ENCODE measurements around the gene FAM98A. TPM values are rescaled to one million over a fixed set of nuclear protein-coding genes. Genes with fewer than 3 reads are reported as not detected.

The FAM98A gene
- total RNA-seq, result 38.1 TPM

DNA sequence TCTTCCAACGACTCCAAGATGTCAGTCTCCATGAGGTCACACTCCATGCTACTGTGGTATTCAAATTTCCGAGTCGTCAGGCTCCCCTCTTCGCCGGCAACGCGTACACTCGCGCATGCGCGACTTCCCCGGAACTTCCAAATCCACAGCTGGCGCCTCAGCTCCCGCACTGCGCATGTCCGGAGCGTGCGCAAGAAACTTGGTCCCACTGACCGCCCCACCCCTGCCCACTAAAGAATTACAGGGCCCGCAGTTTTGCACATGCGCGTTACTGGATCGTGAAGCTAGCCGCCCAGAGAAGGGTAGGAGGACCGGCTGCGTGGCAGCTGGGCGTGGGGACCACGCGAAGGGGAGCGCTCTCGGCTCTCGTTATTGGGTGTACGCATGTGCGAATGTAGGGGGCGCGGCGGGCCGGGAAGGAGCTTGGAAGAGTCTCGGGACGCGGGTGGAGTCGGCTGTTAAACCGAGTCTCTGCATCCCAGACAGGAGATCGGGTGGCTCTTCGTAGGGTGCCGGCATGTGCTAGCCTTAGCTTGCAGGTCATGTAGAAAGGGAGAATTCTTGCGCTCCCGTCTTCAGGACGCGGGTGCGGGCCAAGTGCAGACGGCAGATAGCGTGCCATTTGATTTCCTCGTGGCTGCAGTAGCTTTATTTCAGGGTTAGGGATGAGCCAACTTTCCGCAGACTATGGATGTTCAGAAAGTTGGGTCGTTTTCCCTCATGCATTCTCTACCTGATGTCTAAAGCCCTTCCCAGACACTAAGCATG lies at the start of gene FAM98A:
TSS of gene FAM98A (minus strand) at position 125 of the 768 bp plus-strand sequence. CDS start at position 47, 78 bp downstream.
- peak; percentile 99 for DNase-seq (ENCODE audit: low spot score)

DNA sequence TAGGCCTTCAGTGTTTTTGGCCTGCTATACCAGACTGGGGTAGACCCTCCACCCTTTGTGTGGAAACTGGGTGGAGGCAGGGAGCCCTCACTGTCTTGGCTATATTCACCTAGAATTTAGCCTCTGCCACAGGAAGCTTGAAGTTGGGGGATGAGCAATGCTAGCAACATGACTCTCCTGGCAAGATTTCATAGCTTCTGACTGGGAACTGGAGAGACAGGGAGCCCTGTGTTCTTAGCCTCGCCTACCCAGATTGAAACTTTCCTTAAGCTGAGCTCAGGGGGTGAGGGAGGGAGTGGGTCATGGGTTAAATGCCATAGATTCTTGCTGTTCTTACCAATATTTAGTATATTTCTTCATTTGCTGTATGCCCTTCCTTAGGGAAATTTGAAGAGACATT lies 46.8 kb upstream of the FAM98A start:
- DNase-seq (ENCODE audit: low spot score), result no peak

DNA sequence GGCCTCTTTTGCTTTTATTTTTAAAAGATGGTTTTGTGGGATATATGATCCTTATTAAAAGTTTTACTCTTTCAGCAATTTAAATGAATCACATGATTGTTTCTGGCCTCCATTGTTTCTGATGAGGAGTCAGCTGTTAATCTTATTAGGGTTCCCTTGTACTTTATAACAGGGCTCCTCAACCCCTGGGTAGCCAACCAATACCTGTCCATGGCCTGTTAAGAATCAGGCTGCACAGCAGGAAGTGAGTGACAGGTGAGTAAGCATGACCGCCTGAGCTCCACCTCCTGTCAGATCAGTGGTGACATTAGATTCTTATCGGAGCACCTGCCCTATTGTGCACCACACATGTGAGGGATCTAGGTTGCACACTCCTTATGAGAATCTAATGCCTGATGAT lies 45.1 kb upstream of the FAM98A start:
- DNase-seq (ENCODE audit: low spot score), result no peak

DNA sequence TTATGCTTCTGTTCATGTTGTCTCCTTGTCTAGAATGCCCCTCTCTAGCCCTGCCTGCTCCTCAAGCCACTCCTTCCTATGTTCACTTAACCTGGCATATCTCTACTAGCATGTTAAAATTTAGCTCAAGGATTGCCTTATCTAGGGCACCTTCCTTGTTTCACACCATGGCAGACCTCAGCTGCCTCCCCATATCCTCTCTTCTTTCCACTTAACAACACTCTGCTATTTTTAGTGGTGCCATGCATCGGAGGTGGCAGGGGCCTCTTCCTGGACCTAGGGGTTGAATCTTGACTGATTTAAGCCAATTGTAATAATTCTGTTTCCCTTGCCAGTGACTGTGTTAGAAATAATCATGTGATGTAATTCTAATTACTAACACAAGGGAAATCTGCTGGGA lies 36.9 kb upstream of the FAM98A start:
- no peak for DNase-seq (ENCODE audit: low spot score)

DNA sequence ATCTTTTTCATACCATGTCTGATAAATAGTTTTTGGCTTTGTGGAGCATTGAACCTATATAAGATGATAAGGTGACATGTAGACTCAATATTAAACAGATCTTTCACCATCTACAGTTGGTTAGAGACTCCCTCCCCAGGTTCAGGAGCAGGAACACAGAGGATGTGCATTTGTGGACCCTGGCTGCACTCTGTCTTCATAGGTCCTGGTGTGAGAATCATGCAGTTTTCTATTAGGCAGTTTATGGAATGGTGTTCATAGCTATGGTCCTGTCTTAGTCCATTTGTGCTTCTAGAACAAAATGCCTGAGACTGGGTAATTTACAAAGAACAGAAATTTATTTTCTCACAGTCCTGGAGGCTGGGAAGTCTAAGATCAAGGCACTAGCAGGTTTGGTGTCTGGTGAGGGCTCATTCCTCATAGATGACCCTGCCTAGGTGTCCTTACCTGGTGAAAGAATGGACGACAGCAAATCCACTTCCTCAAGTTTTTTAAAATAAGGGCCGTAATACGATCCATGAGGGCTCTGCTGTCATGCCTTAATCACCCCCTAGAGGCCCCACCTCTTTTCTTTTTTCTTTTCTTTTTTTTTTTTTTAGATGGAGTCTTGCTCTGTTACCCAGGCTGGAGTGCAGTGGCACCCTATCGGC lies 35.3 kb upstream of the FAM98A start:
- no peak for DNase-seq (ENCODE audit: low spot score)

DNA sequence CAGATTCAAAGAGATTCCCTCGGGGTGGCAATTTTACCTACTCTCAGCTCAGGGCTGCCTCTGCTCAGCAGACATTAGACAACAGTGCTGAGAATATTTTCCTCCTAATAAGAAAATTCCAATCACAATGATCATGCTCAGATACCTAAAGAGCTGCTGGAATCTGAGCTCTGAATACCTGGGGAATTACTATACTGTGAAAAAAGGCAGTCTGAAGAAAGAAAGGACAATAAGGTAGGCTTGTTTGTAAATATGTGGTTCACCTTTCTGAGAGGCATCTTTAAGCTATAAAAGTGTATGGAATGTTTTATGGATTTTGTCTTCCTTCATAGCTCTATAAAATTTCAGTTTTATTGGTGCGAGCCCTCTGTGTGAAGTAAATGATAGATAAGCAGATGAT lies 34.2 kb upstream of the FAM98A start:
- no peak for DNase-seq (ENCODE audit: low spot score)

DNA sequence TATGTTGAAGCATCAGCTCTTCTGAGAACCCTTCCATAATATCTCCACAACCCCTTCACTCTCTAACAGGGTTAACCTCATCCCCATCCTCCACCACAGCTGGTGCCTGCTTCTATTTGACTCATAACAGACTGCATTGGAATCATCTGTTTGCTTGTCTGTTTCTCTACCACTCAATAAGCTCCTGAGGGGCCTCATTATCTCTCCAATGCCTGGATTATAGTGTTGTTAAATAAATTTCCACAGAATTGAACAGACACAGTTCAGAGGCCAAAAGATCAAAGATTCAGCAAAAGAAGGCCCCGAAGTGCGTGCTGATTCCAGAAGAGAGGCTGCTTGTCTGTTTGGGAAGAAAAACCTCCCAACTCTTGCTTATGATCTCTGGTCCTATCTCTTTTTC lies 33.7 kb upstream of the FAM98A start:
- no peak for DNase-seq (ENCODE audit: low spot score)

DNA sequence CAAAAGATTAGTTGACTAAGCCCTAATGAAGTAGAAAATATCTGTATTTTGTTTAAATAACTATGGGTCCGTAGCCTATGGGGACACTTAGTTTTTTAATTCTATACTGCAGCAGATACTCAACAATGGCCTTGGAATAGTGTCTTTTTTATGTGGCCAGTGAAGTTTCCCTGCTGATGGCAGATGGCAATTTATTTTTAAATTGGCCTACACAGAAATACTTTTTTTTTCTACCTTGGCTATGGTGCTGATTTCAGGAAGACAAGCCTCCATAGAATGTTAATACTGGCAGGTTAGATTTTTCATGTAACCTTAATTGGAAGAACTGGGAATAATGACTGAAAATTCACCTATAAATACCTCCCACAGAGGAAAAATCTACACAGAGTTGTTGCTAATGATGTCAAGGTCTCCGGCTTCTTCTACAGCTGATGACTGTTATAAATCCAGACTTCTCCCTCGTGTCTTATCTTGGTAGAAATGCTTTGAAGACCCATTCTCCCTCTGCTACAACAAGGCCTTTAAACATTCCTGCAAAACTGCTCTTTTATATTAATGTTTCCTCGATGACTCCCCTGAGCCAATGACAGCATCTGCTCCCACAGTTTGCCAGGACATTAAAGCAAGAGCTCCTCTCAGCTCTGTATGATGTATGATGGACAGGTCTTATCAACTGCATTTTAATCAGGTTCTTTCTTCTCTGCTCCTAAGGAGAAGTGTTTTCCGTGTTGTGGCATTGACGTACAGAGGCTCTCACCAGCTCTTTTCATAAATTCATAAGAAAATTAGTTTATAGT lies 29.1 kb upstream of the FAM98A start:
- DNase-seq (ENCODE audit: low spot score), result no peak

DNA sequence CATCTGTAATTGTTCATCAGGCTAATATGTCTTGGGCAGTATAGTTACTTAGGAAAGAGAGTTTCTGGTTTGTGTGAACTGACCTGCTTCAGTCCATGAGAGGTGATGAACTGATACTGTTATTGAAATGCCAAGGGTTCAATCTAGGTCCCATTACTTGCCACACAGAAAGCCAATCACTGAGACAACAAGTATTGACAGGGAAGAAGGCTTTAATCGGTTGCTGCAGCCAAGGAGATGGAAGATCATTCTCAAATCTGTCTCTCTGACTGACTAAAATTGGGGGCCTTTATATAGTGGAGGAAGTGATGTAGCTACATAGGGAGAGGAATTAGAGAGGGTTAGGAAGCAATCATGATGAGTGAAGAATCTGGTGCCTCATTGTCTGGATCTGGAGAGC lies 19.9 kb upstream of the FAM98A start:
- DNase-seq (ENCODE audit: low spot score), result no peak

GRCh38 chr2:33617989-33618388 lies 18.9 kb upstream of the FAM98A start:
- DNase-seq (ENCODE audit: low spot score), result no peak

DNA sequence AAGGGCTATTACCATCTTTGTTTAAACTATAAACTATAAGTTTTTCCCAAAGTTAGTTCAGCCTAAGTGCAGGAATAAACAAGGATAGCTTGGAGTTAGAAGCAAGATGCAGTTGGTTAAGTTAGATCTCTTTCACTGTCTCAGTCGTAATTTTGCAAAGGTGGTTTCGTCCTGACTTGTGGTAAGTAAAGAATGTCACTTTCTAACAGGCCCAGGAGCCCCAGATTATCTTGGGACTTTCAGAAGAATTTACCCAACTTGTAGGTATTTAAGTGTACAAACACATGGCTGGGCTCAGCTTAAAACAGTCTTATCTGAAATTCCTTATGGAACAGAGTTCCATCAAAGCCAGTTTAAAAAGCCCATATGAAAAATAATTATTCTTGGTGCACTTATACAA lies 18.3 kb upstream of the FAM98A start:
- no peak for DNase-seq (ENCODE audit: low spot score)

DNA sequence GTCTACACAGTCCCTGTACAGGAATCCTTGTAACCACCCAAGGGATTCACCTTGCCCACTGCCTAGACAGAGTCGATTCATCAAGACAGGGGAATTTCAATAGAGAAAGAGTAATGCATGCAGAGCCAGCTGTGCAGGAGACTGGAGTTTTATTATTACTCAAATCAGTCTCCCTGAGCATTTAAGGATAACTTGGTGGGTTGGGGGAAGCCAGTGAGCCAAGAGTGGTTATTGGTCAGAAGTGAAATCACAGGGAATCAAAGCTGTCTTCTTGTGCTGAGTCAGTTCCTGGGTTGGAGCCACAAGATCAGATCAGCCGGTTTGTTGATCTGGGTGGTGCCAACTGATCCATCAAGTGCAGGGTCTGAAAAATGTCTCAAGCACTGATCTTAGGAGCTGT lies 17.8 kb upstream of the FAM98A start:
- DNase-seq (ENCODE audit: low spot score), result no peak

DNA sequence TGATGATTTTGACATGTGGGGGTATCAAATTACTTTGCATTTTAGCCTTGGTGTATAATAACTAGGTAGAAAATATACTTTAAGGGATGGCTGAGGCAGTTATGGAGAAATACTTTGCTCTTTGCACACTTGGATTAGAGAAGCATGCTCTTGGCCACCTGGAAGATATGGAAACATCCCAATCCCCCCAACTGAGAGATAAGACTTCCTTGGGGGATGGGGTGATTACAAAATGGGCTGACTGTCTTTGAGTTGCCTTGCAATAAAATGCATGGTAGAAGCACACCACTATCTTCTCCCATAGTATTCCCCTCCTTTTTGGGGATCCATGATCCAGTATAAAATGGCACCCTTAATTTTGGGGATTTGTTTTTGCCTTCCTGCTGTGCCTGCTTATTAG lies 15.1 kb upstream of the FAM98A start:
- DNase-seq (ENCODE audit: low spot score), result no peak

GRCh38 chr2:33607905-33608304 lies 8.8 kb upstream of the FAM98A start:
- DNase-seq (ENCODE audit: low spot score), result no peak

- no peak for DNase-seq (ENCODE audit: low spot score)
Observed at GRCh38 chr2:33607251-33607721, 8.2 kb upstream of the FAM98A start.

DNA sequence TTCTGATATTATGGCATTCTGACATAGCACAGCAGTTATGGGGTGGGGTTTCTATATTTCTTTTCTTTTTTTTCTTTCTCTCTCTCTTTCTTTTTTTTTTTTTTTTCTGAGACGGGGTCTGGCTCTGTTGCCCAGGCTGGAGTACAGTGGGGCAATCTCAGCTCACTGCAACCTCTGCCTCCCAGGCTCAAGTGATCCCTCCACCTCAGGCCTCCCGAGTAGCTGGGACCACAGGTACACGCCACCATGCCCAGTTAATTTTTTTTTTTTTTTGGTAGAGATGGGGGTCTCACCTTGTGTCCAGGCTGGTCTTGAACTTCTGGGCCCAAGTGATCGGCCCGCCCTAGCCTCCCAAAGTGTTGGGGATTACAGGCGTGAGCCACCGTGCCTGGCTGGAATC lies 7.5 kb upstream of the FAM98A start:
- no peak for DNase-seq (ENCODE audit: low spot score)

DNA sequence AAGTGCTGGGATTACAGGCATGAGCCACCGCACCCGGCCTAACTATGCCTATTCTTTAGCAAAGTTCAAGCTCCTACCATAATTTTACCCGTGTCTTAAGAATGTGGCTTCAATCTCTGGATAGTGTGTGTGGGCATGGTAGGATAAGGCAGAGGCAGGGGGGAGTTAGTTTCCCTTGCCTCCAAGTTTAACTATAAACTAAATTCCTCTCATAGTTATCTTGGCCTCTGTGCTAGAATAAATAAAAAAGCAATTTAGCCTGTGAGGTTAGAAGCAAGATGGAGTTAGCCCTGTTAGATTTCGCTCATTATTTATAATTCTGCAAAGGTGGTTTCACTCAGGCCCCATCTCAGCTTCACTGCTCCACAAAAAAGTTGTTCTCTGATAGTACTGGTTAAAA lies 7.0 kb upstream of the FAM98A start:
- DNase-seq (ENCODE audit: low spot score), result no peak

DNA sequence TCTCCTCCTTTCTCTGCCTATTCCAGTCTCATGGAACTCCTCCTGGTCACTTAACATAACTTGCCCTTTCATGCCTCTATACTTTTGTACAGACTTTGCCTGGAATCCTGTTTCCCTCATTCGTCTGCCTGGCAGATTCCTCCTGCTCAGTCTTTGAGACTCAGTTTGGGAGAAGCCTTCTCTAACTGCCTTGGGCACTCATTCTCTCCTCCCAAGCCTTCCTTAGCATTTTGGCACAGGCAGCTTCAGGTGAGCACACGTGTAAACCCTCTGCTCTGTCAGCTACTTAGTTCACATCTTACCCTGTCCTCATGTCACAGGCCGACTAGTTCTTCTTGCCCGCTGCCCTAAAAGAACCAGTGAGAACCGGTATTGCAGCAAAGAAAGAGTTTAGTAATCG lies 6.0 kb upstream of the FAM98A start:
- DNase-seq (ENCODE audit: low spot score), result no peak

DNA sequence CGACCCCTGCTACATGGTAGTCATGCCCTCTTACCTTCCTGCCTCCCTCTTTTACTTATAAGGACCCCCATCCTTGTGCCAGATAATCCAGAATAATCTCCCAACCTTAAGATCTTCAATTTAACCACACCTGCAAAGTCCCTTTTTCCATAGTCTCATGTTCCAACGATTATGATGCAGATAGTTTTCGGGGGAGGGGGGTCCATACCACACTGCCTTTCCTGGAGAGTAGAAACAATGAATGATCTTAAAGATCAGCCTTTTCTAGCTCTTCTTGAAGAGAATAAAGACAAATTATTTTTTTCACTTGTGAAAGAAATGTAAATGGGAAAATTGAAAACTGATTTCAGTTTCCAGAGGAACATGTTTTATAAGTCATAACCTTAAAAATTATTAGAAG lies 4.3 kb upstream of the FAM98A start:
- DNase-seq (ENCODE audit: low spot score), result no peak

- DNase-seq (ENCODE audit: low spot score), result no peak
Observed at GRCh38 chr2:33602201-33602830, 3.2 kb upstream of the FAM98A start.

DNA sequence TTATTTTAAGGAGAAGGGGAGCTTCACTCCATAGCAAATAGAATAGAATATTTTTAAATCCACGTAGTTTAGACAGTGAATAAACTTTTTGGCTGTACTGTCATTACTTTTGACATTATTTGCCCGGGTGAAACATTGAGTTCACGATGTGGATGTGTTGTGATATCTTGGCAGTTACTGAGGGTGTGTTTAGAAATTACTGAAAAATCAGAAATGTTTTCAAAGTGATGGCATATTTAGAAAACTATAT lies 769 bp upstream of the FAM98A start:
- no peak for DNase-seq (ENCODE audit: low spot score)

GRCh38 chr2:33598561-33599174 lies 431 bp downstream of the FAM98A start:
- DNase-seq (ENCODE audit: low spot score), result peak; percentile 13
